NOMO-1 treated with DMSO at 0.1 percent for 48 hours (cell line): ENCODE results near the gene NSUN6.

Experiments used
- DNase-seq: peaks from one replicate; lab custom pipeline; 2025; ENCODE audit not compliant: unreplicated experiment; lab: John Stamatoyannopoulos, UW

Gene NSUN6

DNA sequence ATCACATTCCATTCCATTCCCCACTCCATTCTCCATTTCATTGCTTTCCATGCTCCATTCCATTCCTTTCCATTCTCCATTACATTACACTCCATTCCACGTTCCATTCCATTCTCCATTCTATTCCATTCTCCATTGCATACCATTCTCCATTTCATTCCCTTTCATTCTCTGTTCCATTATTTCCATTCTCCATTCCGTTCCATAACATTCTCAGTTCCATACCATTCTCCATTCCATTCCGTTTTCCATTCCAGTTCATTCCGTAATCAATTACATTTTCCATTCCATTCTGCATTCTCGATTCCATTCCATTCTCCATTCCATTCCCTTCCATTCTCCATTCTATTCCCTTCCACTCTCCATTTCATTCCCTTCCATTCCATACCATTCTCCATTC lies 86.4 kb downstream of the NSUN6 start:
- DNase-seq: no peak

DNA sequence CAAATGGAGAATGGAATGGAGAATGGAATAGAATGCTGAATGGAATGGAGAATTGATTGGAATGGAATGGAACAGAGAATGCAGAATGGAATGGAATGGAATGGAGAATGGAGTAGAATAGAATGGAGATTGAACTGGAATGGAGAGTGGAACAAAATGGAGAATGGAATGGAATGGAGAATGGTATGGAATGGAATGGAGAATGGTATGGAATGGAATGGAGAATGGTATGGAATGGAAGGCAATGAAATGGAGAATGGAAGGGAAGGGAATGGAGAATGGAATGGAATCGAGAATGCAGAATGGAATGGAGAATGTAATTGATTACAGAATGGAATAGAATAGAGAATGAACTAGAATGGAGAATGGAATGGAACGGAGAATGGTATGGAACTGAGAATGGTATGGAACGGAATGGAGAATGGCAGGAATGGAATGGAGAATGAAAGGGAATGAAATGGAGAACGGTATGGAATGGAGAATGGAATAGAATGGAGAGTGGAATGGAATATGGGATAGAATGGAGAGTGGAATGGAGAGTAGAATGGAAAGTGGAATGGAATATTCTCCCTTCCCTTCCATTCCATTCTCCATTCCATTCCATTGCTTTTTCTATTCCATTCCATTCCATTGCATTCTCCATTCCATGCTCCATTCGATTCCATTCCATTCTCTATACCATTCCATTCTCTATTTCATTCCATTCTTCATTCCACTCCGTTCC lies 88.2 kb downstream of the NSUN6 start:
- DNase-seq: no peak

DNA sequence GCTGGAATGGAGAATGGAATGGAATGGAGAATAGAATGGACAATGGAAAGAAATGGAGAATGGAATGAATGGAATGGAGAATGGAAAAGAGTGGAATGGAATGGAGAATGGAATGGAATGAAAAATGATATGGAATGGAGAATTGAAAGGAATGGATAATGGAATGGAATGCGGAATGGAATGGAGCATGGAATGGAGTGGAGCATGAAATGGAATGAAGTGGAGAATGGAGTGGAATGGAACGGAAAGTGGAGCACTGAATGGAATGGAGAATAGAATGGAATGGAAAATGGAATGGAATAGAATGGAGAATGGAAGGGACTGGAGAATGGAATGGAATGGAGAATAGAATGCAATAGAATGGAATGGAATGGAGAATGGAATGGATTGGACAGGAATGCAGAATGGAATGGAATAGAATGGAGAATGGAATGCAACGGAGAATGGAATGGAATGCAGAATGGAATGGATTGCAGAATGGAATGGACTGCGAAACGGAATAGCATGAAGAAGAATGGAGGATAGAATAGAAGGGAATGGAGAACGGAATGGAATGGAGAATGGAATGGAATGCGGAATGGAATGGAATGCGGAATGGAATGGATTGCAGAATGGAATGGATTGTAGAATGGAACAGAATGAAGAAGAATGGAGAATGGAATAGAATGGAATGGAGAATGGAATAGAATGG lies 89.4 kb downstream of the NSUN6 start:
- DNase-seq: no peak

DNA sequence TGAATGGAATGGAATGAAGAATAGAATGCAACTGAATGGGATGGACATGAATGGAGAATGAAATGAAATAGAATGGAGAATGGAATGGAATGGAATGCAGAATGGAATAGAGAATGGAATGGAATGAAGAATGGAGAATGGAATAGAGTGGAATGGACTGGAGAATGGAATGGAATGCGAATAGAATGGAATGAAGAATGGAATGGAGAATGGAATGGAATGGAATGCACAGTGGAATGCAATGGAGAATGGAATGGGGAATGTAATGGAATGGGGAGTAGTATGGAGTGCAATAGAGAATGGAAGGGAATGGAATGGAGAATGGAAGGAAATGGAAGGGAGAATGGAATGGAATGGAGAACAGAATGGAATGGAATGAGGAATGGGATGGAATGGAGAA lies 93.4 kb downstream of the NSUN6 start:
- DNase-seq: no peak

- no peak for DNase-seq
These were observed 94.8 kb downstream of the NSUN6 start for GRCh38 chr10:18556522-18557147.

DNA sequence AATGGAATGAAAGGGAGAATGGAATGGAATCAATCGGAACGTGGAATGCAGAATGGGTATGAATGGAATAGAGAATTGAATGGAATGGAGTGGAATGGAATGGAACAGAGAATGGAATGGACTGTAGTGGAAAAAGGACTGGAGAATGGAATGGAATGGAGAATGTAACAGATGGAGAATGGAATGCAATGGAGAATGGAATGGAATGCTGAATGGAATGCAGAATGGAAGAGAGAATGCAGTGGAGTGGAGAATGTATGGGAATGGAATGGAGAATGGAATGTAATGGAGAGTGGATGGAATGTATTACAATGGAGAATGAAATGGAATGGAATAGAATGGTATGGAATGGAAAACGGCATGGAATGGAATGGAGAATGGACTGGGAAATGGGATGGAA lies 96.9 kb downstream of the NSUN6 start:
- DNase-seq: no peak

DNA sequence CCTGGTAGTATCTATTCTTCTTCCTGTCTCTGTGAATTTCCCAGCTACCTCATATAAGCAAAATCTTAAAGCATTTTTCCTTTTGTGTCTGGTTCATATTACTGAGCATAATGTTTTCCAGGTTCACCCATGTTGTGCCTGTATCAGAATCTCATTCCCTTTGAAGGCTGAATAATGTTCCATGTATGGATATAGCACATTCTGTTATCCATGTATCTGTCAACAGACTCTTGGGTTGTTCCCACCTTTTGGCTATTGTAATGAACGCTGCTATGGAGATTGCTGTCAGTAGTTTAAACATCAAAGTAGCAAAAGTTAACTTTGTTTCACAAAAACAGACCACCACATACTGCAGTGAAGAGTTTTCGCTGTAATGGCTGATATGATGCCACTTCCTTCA lies 99.9 kb downstream of the NSUN6 start:
- DNase-seq: no peak

DNA sequence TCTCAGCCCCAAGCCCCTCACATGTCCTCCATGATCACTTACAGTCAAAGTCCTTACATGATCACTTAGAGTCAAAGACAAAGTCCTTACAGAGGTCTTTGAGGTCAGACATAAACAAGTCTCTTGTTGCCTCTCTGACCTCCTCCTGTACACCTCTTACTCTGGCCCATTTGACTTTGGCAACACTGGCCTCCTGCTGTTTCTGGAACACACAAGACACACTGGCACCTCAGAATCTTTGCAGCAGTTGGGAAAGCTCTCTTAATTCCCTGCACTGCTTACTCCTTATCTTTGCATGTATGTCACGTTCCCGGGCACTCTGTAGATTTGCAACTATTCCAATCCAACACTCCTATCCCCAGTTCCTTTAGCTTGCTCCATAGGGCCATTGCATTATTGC lies 102.3 kb downstream of the NSUN6 start:
- DNase-seq: no peak

DNA sequence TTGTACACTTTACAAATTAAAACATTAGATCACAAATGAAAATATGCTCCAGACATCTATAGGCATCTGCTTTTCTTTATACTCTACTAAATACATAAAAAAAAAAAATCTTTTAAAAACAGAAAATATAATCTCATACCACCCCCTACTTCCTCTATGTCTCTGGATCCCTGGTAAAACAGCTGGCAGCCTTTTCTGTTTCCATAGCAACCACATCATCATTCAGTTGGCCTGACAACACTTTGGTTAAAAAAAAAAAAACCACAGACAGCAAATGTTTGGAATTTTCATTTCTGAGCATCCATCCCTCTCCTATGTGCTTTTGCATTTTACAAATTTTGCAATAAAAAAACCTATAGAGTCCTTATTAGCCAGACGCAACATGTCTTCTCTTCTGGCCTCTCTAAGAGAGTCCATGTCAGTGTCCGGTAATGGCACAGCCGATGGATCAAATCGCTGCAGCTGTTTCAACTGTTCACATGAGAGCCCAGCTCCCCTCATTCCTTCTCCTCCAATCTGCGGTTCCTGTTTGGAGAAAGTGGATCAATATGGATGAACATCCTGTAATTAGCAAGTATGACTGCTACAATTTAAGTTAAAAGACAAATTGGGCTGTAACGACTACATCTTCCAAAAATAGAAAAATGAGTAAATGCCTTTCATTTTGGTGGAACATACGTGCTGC lies 105.6 kb downstream of the NSUN6 start:
- DNase-seq: no peak

DNA sequence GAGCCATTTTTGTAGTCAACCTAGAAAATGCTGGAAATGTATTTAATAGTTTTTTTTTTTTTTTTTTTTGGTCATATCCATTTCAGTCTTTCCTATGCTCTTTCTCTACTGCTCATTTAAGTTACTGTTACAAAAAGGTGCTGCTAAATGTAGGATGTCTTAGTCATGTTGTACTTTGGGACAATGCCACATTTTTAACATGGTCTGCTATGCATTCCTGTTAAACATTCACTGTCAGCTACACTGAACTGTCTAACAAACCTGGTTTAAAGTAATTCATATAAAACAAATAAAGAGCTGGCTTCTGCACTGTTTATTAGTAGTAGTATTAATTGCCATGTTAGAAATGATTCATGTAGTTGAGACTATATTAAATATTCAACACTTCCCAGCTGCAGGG lies 108.6 kb downstream of the NSUN6 start:
- no peak for DNase-seq

GRCh38 chr10:18540195-18540594 lies 111.2 kb downstream of the NSUN6 start:
- no peak for DNase-seq

GRCh38 chr10:18539335-18539734 lies 112.1 kb downstream of the NSUN6 start:
- DNase-seq: no peak

- no peak for DNase-seq
These were observed 117.5 kb downstream of the NSUN6 start for GRCh38 chr10:18533896-18534295.

- DNase-seq: no peak
These were observed 118.4 kb downstream of the NSUN6 start for GRCh38 chr10:18532881-18533535.

DNA sequence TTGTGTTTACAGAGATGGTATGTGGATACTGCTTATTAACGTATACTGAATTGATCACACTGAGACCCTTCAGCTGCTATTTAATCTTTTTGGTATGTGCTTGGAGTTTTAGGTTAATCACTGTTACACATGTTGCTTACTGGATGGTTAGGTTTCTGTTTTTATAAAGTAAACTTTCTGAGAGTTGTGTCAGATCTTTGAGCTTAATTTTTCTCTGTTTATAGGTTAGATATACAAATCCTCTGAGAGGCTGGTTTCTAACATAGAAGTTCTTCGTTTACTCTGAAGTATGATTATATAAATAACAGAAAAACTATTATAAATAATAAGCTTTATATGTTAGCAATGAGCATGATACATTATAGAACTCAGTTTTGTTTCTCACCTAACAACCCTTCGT lies 123.1 kb downstream of the NSUN6 start:
- DNase-seq: no peak

- no peak for DNase-seq
These were observed 123.7 kb downstream of the NSUN6 start for GRCh38 chr10:18527687-18528086.

DNA sequence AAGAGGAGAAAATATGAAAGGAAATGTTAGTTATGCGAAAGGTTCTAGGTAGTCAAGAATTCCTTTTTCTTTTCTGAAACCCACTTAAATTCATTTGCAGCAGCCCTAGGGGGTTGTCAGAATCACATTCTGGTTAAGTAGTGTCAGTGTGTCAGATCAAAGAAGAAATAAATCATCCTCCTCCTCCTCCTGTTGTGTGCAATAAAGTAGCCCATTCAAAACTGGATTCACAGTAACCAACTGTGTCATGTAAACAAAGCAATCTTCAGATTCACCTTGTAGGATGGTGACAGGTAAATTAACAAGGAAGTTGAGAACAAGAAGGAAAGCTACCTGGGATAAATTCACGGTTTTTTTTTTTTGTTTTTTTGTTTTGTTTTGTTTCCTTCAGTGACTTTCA lies 127.5 kb downstream of the NSUN6 start:
- DNase-seq: no peak

GRCh38 chr10:18523025-18523424 lies 128.4 kb downstream of the NSUN6 start:
- DNase-seq: no peak

- DNase-seq: no peak
These were observed 134.5 kb downstream of the NSUN6 start for GRCh38 chr10:18516851-18517250.

GRCh38 chr10:18514537-18514936 lies 136.8 kb downstream of the NSUN6 start:
- DNase-seq: no peak

DNA sequence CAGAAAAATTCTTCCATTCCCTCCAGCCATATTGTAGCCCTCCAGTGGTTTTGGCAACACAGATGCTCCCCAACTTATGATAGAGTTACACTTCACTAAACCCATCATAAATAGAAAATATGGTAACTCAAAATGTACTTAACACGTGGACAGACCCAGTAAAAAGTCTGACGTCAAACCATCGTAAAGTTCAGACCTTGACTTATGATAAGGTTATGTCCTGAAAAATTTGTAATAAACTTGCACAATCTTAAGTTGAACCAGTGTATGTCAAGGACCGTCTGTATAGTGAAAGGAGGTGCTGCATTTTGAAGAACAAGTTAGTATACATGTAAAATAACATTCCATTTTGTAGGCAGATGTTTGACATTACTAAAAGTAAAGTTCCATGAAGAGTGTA lies 142.8 kb downstream of the NSUN6 start:
- no peak for DNase-seq
